SU-DHL-6 (cell line): ENCODE results near the gene THOP1.

Experiments used
- H2AFZ ChIP-seq: fragments of 200-600 bp; sonication (generic); 2 replicates; pipeline ENCODE4 v1.6.1; 2014; ENCODE audit warnings: low read depth, mild to moderate bottlenecking, moderate library complexity, mixed read lengths, antibody characterized with exemption, low read length; ENCODE audit not compliant: severe bottlenecking
- H3F3A ChIP-seq: fragments of 200-600 bp; shearing (Covaris generic); 2 replicates; pipeline ENCODE4 v1.6.0; 2016; ENCODE audit warnings: antibody characterized with exemption, mild to moderate bottlenecking; ENCODE audit not compliant: insufficient read depth
- H3K27ac ChIP-seq: fragments of 200-600 bp; sonication (generic); 2 replicates; pipeline ENCODE4 v1.5.1; 2016; ENCODE audit warnings: low read depth, mild to moderate bottlenecking, low read length, moderate library complexity, mixed read lengths
- H3K27me3 ChIP-seq: fragments of 200-600 bp; sonication (generic), shearing (Covaris generic); 2 replicates; pipeline ENCODE4 v1.6.0; 2014; ENCODE audit warnings: mild to moderate bottlenecking, low read length
- H3K36me3 ChIP-seq: fragments of 200-600 bp; sonication (generic); 2 replicates; pipeline ENCODE4 v1.6.1; 2014; ENCODE audit warnings: mild to moderate bottlenecking, low read length, mixed read lengths
- H3K4me2 ChIP-seq: fragments of 300-600, 200-600 bp; shearing (Covaris generic), sonication (generic); 2 replicates; pipeline ENCODE4 v1.6.0; 2014; ENCODE audit warnings: low read length, low read depth, mild to moderate bottlenecking; ENCODE audit not compliant: poor library complexity, severe bottlenecking
- H3K4me3 ChIP-seq: fragments of 200-600 bp; sonication (generic); 2 replicates; pipeline ENCODE4 v1.5.1; 2014; ENCODE audit warnings: antibody characterized with exemption, low read length, mild to moderate bottlenecking, mixed read lengths; ENCODE audit not compliant: insufficient read depth, poor library complexity, severe bottlenecking
- H3K79me2 ChIP-seq: fragments of 200-600 bp; sonication (generic); 2 replicates; pipeline ENCODE4 v1.6.1; 2014; ENCODE audit warnings: mild to moderate bottlenecking, low read length, moderate library complexity; ENCODE audit not compliant: insufficient read depth
- H3K9ac ChIP-seq: fragments of 200-600 bp; sonication (generic); 2 replicates; pipeline ENCODE4 v1.7.0; 2014; ENCODE audit warnings: mild to moderate bottlenecking, low read length
- H3K9me2 ChIP-seq: fragments of 200-600 bp; sonication (generic); replicated peaks from 2 replicates; pipeline ENCODE4 v1.6.1; 2014; ENCODE audit warnings: low read length; ENCODE audit not compliant: insufficient read depth
- H3K9me3 ChIP-seq: fragments of 200-600 bp; sonication (generic); 2 replicates; pipeline ENCODE4 v1.6.1; 2014; ENCODE audit warnings: low read length, mixed read lengths; ENCODE audit not compliant: insufficient read depth
- H4K20me1 ChIP-seq: fragments of 200-600 bp; sonication (generic); 2 replicates; pipeline ENCODE4 v1.6.1; 2014; ENCODE audit warnings: low read depth, mild to moderate bottlenecking, antibody characterized with exemption, low read length, moderate library complexity, mixed read lengths
- CTCF ChIP-seq: fragments of 200-600 bp; sonication (generic); IDR thresholded peaks from one replicate; pipeline ENCODE4 v1.5.1; 2017; ENCODE audit warnings: antibody characterized with exemption, mild to moderate bottlenecking, low read length, moderate library complexity; ENCODE audit not compliant: insufficient read depth, poor library complexity, severe bottlenecking
- EZH2phosphoT487 ChIP-seq: fragments of 200-600 bp; sonication (generic), shearing (Covaris generic); conservative IDR thresholded peaks from 2 replicates; pipeline ENCODE4 v1.6.1; 2018; ENCODE audit warnings: mild to moderate bottlenecking, antibody characterized with exemption, low read length, moderate library complexity, mixed read lengths

Gene THOP1

GRCh38 chr19:2852598-2852997, 67.3 kb downstream of the THOP1 start:
- Histone ChIP-seq H3K9me3 (peaks cover 29% of the 10 kb centered on the region; the same call in 1 of the 2 replicates), H4K20me1 (no peaks in the 10 kb centered on the region), H2AFZ (no peak overlapping the region), H3K9me2 (no peaks in the 10 kb centered on the region), H3K36me3 (peaks cover 40% of the 10 kb centered on the region), H3K27ac (no peak overlapping the region), H3K4me2 (no peak overlapping the region), H3K9ac (no peak overlapping the region), H3K79me2 (peaks cover 7% of the 10 kb centered on the region), H3K4me3 (no peak overlapping the region), H3K27me3 (no peaks in the 10 kb centered on the region), H3F3A (no peaks in the 10 kb centered on the region)
- TF ChIP-seq EZH2phosphoT487 = no peak
- TF ChIP-seq CTCF = no peak

GRCh38 chr19:2853015-2853606, 67.8 kb downstream of the THOP1 start:
- peaks cover 40% of the 10 kb centered on the region for H3K36me3 ChIP-seq
- peaks cover 7% of the 10 kb centered on the region for H3K79me2 ChIP-seq
- no peaks in the 10 kb centered on the region for H3F3A ChIP-seq
- H3K9me2 ChIP-seq = no peaks in the 10 kb centered on the region
- H3K27me3 ChIP-seq = no peaks in the 10 kb centered on the region
- H4K20me1 ChIP-seq = no peaks in the 10 kb centered on the region
- peaks cover 29% of the 10 kb centered on the region; the same call in 1 of the 2 replicates for H3K9me3 ChIP-seq
- H3K27ac ChIP-seq = no peak overlapping the region
- H3K4me2 ChIP-seq = no peak overlapping the region
- TF ChIP-seq CTCF (no peak), EZH2phosphoT487 (no peak)
- no peak overlapping the region for H2AFZ ChIP-seq
- H3K4me3 ChIP-seq = no peak overlapping the region
- H3K9ac ChIP-seq = no peak overlapping the region

- H3K4me2 ChIP-seq = no peak overlapping the region
- peaks cover 29% of the 10 kb centered on the region; the same call in 1 of the 2 replicates for H3K9me3 ChIP-seq
- no peak overlapping the region for H3K27ac ChIP-seq
- no peaks in the 10 kb centered on the region for H3F3A ChIP-seq
- H3K4me3 ChIP-seq = no peak overlapping the region
- H3K79me2 ChIP-seq = no peaks in the 10 kb centered on the region
- no peaks in the 10 kb centered on the region for H4K20me1 ChIP-seq
- H3K9ac ChIP-seq = no peak overlapping the region
- H2AFZ ChIP-seq = no peak overlapping the region
- H3K9me2 ChIP-seq = no peaks in the 10 kb centered on the region
- TF ChIP-seq CTCF (no peak), EZH2phosphoT487 (no peak)
- peaks cover 40% of the 10 kb centered on the region for H3K36me3 ChIP-seq
- H3K27me3 ChIP-seq = no peaks in the 10 kb centered on the region
These were observed 69.5 kb downstream of the THOP1 start for GRCh38 chr19:2854849-2855248.
